Activated CD8-positive, alpha-beta memory T cell treated with anti-CD3 and anti-CD28 coated beads, Interleukin-2, amount 50 U/mL, for 24 hours (primary cell): ENCODE data around the gene ZNF335.

ENCODE experiments used
- DNase-seq: peaks from one replicate; pipeline ENCODE4 v3.0.0-alpha.2; 2020; ENCODE audit errors: extremely low read depth

ZNF335 gene

DNA sequence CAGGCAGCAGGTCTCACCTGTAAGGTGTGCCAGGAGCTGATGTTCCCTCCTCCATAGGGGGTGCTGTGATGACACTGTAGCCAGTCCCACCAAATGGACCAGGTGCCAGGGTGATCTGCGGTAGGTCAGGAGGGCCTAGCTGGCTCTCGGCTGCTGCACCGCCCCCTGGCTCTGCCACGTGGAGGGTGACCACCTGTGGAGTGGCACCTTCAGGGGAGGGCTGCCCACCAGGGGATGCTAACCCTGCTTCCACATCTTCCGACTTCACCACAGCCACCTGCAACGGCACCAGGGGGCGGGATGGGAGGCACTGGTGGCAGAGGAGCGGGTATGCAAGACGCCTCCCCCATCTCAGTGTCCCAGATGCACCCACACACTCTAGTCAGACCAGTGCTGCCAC lies 18.3 kb downstream of the ZNF335 start:
- no peak for DNase-seq

DNA sequence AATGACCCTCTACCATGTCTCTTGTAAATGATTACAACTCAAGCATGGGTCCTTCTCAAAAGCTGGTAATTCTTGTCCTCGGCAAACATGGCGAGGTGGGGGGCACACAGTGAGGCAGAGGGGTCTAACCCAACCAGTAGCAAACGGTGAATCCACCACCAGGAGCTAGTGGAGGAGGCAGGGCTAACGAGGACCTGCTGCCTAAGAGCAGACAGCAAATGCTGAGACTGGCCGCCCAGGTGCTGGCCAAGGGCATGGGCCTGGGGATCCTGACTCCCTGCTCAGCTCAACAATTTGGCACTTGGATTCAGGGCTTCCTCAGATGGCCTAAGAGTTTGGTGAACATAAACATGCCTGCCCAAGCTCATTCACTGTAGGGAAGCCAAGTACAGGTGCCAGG lies 19.1 kb downstream of the ZNF335 start:
- DNase-seq: no peak

DNA sequence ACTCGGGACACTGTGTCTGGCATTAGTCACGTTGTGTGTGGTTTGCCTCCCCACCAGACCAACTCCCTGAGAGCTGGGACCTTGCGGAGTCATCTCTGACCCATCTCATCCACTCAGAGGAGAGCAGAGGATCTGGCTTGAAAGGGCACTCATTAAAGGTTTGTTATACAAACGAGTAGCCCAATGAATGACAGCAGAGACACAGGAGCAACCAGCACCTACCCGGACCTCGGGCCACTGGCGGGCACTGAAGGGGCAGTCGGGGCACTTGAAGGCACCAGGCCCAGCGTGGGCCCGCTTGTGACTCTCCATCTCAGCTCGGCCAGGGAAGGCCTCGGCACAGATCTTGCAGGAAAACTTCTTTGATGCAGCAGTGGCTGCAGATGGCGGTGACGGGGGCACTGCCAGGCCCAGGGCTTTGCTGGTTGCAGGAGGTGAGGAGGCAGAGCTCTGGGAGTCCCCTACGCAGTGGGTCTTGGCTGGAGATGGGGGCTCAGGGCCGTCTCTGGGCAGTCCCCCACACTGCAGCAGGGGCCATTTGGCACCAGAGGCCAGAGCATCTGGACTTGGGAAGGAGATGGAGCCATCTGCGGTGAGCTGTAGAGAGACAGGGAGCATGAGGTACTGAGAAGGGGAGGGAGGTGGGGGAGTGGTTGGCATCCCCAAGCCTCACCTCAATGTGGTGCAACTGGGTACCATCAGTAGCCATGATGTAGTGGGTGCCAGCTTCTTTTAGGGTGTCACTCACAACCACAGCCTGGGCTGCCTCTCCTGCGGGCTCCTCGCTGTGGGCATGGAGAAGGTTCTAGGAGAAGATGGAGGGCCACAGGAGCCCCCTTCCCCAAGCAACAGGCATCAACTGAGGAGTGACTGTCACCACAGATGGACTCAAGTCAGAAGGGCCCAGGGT lies 19.8 kb downstream of the ZNF335 start:
- no peak for DNase-seq

DNA sequence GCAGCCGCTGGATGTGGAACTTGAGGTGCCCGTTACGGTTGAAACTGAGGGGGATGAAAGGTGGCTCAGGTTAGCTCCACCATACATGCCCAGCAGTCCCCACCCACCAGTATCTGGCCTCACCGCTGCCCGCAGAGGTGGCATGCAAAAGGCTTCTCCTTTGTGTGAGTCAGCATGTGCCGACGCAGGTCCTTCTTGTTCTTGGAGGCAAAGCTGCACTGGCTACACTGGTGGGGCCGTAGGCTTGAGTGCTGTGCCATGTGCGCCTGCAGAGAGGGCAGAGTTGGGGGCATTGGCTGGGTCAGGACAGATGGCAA lies 21.7 kb downstream of the ZNF335 start:
- no peak for DNase-seq

DNA sequence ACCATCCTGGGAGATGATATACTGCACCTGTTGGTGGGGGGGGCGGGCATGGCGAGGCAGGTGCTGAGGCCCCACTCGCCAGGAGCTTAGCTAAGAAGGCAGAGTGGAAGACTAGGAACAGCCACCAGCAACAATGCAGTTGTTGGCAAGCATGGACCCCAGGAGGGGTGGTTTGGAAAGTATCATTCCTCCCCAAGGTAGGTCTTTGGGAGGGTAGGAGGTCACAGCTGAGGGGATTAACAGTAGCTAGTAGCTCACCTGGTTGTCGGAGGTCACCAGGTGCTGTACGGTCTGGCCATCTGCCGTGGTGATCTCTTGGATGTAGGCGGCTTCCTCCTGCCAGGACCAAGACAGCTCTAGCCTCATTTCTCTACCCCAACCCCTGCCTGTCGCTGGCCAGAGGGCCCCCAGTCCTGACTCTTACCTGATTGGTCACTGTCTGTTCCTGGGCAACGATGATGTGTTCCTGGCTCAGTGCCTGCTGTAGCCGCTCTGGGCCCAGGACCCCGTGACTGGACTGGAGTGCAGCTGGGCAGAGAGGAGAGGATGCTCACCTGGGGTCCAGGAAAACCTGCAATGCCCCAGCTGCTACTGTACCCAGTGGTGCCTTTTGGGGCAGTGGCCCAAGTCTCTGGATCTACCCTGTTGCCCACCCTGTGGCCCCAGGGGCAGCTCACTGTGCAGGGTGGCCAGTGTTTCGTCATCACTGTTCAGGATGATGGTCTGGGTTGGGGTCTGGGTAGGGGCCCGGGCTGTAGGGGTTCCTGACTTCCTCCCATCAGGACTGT lies 22.3 kb downstream of the ZNF335 start:
- DNase-seq: no peak

DNA sequence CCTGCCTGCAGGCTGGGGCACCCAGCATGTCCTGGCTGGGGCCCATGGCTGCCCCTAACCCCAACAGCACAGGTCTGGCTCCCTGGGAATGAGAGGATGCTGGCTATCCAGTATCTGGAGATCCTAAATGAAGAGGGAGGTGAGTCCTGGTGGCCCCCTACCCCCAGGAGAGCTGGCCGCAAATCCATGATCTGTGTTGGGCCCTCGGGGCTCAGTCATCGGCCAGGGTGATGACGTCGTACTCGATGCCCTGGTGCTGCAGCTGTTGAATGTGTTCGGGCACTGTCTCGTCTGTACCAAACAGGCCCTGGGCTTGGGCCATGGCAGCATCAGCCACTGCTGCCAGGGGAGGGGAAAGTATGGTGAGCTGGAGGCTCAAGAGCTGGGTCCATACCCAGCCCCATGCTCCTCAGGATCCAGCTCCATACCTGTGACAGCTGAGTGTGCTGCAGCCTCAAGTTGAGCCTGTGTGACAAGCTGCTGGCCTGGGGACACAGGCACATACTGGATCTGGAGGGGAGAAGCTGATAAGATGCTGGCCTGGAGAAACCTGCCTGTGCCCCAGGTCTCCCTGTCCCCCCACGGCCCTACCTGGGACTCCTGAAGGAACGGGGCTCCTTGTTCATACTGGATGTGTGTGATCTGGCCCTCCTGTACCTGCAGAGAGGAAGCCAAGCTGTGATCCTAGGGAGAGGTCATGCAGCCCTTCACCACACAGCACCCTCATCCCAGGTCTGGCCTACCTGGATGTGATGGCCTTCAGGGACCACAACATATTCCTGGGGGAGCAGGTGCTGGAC lies 23.1 kb downstream of the ZNF335 start:
- DNase-seq: no peak

DNA sequence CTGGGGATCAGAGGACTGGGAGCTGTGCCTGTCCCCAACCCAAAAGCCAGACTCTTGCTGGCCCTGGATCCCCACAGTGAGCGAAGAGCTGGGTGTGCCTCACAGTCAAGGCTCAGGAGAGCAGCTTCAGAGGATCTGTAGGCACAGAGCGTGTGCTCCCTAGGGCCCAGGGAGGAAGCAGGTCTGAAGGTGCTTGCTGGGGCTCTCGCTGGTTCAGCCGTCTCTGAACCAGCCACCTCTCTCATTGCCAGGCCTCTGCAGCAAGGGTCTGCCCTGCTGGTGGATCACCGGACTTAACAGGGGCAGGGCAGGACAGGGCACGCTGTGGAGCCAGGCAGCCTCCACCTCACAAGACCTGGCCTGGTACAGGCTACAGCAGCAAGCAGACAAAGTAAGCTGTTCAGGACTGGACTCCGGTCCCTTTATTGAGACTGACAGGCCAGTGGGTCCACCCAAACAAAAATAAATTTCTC lies 23.7 kb downstream of the ZNF335 start:
- DNase-seq: no peak

DNA sequence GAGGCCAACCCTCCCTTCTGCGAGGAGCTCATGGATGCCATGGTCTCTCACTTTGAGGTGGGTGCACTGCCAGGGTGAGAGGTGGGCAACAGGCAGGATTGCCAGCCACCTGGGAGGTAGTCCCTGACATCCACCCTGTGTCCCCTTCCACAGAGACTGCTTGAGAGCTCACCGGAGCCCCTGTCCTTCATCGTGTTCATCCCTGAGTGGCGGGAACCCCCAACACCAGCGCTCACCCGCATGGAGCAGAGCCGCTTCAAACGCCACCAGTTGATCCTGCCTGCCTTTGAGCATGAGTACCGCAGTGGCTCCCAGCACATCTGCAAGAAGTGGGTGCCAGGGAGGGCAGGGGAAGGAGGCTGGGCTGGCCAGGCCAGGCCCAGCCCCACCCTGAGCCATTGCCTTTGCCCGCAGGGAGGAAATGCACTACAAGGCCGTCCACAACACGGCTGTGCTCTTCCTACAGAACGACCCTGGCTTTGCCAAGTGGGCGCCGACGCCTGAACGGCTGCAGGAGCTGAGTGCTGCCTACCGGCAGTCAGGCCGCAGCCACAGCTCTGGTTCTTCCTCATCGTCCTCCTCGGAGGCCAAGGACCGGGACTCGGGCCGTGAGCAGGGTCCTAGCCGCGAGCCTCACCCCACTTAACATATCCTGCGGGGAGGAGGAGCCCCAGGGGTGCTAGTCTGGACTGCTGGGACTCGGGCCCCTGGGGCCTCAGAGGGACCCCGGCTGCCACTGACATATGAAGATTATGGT lies 24.7 kb downstream of the ZNF335 start:
- DNase-seq: no peak

DNA sequence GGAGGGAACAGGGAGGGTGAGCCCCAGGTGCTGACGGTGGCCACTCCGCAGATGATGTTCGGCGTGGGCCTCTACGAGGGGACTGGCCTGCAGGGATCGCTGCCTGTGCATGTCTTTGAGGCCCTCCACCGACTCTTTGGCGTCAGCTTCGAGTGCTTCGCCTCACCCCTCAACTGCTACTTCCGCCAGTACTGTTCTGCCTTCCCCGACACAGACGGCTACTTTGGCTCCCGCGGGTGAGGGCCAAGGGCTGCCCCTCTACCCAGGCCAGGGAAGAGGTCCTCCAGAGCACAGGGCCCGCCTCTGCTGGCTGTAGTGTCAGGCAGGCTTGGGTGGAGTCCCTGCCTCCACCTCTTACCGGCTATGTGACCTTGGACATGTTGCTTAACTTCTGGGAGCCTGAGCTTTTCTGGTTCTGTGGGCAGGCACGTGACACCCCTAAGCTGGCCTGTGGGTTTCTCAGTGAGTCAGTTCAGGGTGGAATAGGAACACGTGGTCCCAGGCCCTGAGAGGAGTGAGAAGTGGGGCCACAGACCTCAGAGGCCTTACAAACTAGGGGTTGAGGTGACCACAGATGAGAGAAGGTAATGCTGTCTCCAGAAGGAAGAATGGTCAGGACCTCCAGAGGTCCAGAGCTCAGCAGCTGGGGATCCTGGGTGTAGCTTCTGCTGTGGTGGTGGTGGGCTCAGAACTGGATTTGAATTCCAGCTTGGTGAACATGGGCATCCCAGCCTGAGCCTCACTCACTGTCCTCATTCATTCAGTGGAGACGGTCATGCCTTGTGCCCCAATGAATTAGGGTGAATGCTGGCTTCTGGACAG lies 25.6 kb downstream of the ZNF335 start:
- no peak for DNase-seq

DNA sequence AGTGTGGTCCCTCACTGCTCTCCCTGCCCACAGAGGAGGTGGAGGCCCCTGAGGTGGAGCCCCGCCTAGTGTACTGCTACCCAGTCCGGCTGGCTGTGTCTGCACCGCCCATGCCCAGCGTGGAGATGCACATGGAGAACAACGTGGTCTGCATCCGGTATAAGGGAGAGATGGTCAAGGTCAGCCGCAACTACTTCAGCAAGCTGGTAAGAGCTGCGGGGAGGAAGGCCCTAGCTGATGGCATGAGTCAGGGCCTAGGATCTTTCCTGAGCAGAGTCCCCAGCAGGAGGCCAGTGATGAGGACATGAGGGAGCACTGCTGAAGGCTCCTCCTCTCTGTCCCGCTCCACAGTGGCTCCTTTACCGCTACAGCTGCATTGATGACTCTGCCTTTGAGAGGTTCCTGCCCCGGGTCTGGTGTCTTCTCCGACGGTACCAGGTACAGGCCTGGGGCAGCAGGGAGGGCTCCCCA lies 26.3 kb downstream of the ZNF335 start:
- DNase-seq: no peak

DNA sequence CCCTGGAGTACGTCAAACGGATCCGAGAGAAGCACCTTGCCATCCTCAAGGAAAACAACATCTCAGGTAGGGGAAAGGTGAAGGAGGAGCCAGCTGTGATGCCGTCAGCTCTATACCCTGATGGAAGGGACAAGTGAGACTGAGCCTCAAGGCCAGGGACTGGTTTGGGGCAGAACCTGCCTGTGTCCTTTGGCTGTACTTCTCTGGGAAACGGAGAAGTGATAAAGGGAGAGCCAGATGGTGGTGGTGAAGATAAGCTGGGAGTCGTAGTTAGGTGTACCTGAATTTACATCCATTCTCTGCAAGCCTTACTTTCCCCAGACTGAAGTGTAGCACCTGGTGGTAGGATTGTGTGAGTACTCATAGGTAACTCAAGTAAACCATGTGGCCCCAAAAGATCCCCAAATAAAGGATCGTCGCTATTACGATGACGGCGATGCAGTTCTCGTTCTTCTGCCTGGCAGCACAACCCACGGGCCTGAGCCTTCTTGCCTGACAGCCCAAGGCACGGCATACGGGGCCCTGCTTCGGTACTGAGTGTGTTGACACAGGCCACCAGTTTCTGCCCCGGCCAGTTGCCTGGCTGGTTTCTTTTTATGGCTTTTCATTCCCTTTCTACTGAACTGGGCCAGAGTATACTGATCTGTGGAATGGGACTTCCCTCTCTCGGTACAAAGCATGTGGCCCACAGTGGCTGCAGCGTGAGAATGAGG lies 26.9 kb downstream of the ZNF335 start:
- DNase-seq: no peak

DNA sequence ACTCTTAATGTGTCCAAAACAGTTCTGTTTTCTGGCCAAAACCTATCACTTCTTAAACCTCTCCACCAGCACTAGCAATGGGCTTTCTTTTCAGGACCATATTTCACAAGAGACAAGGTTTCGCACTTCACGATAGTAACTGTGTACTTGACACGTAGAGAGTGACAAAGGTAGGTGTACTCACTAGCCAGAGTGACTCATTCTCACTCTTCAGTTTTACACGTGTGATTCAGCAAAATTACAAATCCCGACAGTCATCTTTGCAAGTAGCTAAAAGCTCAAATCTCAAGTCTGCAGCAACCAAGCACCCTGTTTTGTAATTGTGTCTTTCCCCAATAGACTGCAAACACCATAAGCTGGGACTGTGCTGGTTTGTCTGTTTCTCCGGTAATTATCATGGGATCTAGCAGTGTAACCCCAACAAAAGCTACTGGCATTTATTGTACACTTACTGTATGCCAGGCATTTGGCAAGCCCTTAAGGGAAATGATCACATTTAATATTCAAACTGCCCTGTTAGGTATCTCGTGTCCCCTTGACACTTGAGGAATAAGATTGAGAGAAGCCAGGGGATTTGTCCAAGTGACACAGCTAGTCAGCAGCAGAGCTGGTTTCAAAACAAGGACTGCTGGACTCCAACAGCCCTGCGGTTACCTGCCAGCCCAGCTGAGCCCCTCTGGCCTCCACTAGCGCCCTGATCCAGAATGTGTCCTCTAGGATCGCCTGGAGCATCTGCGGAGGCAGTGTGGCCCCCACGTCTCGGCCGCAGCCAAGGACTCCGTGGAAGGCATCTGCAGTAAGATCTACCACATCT lies 27.6 kb downstream of the ZNF335 start:
- no peak for DNase-seq

DNA sequence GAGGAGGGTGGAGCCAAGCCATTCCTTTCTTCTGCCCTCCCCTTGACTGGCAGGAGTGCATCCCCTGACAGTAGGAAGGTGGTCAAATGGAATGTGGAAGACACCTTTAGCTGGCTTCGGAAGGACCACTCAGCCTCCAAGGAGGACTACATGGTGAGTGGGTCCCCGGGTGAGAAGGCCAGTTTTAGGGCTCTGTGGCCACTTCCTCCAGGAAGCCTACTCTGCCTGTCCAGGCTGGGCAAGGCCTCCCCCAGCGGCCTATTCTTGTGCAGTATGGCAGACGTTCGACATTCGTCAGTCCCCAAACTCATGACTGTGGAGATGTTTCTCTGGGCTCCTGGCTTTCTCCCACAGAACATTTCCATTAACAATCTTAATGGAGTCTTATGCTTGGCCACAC lies 28.4 kb downstream of the ZNF335 start:
- DNase-seq: no peak

DNA sequence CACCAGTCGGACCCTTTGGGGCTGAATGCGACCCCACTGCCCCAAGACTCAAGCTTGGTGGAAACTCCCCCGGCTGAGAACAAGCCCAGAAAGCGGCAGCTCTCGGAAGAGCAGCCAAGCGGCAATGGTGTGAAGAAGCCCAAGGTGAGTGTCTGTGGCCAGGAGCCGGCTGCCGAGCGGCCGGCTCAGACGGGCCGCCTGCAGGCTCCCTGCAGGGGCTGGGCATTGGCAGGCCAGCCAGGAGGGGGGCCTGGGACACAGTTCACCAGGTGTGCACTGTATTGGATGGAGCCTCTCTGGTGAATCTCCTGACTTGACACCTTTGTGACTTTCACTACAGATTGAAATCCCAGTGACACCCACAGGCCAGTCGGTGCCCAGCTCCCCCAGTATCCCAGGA lies 31.5 kb downstream of the ZNF335 start:
- DNase-seq: no peak

DNA sequence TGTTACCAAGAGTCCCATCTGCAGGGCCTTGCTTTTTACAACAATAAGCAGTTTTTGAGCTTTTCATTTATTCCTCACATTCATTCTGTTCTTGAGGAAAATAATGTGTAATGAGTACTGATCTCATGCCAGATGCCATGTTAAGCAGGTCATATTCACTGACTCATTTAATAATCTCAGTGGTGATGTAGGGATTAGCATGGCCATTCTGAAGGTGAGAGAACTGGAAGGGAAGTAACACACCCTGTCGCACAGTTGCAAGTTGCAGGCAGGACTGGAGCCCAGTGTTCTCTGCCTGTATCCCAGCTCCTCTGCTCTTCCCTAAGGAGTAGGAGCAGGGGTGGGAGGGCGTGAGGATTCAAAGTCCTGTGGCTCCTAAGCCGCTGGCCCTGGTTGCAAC lies 31.9 kb downstream of the ZNF335 start:
- no peak for DNase-seq

DNA sequence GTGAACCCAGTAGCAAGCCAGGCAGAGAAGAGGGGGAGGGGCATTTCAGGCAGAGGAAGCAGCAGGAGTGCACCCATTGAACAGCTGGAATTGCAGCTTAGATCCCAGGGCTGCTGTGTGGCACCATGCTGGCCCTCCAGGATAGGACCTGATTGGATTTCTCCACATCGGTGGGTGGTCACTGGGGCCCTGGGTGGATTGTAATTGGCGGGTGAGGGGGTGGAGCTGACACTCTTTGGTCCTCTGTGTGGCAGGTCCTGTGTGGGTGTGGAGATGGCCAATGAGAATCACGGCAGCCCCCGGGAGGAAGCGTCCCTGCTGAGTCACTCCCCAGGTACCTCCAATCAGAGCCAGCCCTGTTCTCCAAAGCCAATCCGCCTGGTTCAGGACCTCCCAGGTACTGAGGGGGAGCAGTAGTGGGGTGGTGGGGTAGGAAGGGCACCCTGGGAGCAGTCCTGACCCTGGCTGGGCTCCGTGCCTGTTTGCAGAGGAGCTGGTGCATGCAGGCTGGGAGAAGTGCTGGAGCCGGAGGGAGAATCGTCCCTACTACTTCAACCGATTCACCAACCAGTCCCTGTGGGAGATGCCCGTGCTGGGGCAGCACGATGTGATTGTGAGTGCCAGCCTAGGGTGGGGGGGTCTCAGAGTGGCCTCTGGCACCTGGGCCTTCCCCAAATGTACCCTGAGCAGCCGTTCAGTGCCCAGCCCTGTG lies 33.1 kb downstream of the ZNF335 start:
- no peak for DNase-seq

DNA sequence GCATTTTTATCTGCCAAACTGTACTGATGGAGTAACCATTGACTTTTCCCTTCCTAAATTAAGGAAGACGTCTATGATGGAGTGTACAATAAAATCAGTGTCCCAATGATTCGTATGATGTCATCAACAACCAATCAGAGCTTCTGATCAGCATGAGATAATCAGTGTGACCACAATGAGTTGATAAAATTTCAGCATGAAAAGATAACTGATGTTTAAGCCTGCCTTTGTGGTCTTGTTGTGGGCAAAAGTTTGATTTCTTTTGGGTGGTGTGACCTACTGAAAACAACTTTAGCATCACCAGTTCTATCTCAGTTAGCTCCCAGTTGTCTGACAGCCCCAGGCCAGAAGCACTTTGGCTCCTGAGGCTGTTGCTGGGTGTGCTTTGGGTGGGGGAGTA lies 34.2 kb downstream of the ZNF335 start:
- DNase-seq: no peak

DNA sequence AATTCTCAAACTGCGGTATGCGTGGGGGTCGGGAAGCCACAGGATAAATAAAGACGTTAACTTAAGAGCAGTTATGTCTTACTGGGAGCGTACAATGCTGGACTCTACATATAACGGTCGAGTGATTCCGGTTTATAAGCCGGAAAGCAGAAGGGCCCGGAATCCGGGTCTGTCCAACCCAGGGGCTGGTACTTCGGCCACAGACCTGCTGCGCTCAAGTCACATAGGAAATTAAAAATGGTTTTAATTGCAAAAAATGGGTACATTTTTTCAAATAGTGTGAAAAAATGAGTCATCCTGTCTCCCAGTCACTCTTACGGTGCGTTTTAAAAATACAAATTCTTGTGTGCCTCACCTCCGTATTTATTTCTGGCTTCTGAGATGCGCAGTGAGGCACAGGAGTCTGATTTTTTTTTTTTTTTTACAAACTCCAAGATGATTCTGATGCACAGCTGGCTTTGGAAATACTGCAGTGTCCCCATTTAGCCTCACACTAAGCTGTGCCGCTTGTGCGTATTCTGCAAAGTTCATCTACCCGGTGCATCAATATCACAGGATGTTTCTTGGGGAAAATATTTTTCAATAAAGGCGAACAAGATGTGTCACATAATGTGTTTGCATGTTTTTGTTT lies 36.5 kb downstream of the ZNF335 start:
- DNase-seq: no peak
